ENCODE data around the gene BTRC. TPM values are rescaled to one million over a fixed set of nuclear protein-coding genes. Genes with fewer than 3 reads are reported as not detected.

The BTRC gene
- total RNA-seq, 1 donor from 2014 or later: 19.4 TPM

- CTCF ChIA-PET: no interaction called here
Observed at GRCh38 chr10:101577121-101577871, 223.3 kb downstream of the BTRC start.

GRCh38 chr10:101578192-101578591, 224.2 kb downstream of the BTRC start:
- ChIA-PET CTCF (no interaction called here), POLR2A (no interaction called here)
- Mint-ChIP-seq H3K36me3 (ENCODE audit: low read depth) (peaks cover 39% of the 10 kb centered on the region), H3K4me3 (no peak overlapping the region), H3K27me3 (no peaks in the 10 kb centered on the region), H3K4me1 (no peaks in the 10 kb centered on the region), H3K9me3 (no peaks in the 10 kb centered on the region), H3K27ac (no peak overlapping the region)
- no peak for ATAC-seq (ENCODE audit: low read depth)
- no peak for DNase-seq
- TF ChIP-seq, protein P1, sequence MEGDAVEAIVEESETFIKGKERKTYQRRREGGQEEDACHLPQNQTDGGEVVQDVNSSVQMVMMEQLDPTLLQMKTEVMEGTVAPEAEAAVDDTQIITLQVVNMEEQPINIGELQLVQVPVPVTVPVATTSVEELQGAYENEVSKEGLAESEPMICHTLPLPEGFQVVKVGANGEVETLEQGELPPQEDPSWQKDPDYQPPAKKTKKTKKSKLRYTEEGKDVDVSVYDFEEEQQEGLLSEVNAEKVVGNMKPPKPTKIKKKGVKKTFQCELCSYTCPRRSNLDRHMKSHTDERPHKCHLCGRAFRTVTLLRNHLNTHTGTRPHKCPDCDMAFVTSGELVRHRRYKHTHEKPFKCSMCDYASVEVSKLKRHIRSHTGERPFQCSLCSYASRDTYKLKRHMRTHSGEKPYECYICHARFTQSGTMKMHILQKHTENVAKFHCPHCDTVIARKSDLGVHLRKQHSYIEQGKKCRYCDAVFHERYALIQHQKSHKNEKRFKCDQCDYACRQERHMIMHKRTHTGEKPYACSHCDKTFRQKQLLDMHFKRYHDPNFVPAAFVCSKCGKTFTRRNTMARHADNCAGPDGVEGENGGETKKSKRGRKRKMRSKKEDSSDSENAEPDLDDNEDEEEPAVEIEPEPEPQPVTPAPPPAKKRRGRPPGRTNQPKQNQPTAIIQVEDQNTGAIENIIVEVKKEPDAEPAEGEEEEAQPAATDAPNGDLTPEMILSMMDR (IDR thresholded peaks at IDR 0.05): no peak
- intact Hi-C loops (cut with micrococcal nuclease): loop anchor here (10.0 kb wide), 1 partner anchor 513 kb away; the partner anchor contains the start of gene KAZALD1

More at GRCh38 chr10:101577121-101577871, 223.3 kb downstream of the BTRC start:
- no peak for DNase-seq
- POLR2A ChIA-PET: no interaction called here
- H3K4me1 Mint-ChIP-seq: no peaks in the 10 kb centered on the region
- H3K9me3 Mint-ChIP-seq: peaks cover 2% of the 10 kb centered on the region
- TF ChIP-seq, protein P1 (IDR thresholded peaks at IDR 0.05): no peak
- H3K36me3 Mint-ChIP-seq (ENCODE audit: low read depth): peaks cover 38% of the 10 kb centered on the region
- no peaks in the 10 kb centered on the region for H3K27me3 Mint-ChIP-seq
- intact Hi-C loops (cut with micrococcal nuclease): loop anchor here (10.0 kb wide), 1 partner anchor 512 kb away; the partner anchor contains the start of gene KAZALD1
- ATAC-seq (ENCODE audit: low read depth): no peak
- no peak overlapping the region for H3K4me3 Mint-ChIP-seq
- no peak overlapping the region for H3K27ac Mint-ChIP-seq

GRCh38 chr10:101578803-101579515, 225.0 kb downstream of the BTRC start:
- TF ChIP-seq, protein P1 (IDR thresholded peaks at IDR 0.05): no peak
- intact Hi-C loops (cut with micrococcal nuclease): loop anchor here (10.0 kb wide), 1 partner anchor 514 kb away; the partner anchor contains the start of gene KAZALD1
- no peaks in the 10 kb centered on the region for H3K27me3 Mint-ChIP-seq
- peaks cover 46% of the 10 kb centered on the region for H3K36me3 Mint-ChIP-seq (ENCODE audit: low read depth)
- no peak for DNase-seq
- no peaks in the 10 kb centered on the region for H3K9me3 Mint-ChIP-seq
- ChIA-PET POLR2A (no interaction called here), CTCF (no interaction called here)
- ATAC-seq (ENCODE audit: low read depth): no peak
- H3K4me1 Mint-ChIP-seq: no peaks in the 10 kb centered on the region
- no peak overlapping the region for H3K4me3 Mint-ChIP-seq
- H3K27ac Mint-ChIP-seq: no peak overlapping the region

GRCh38 chr10:101579516-101579870, 225.5 kb downstream of the BTRC start:
- no peaks in the 10 kb centered on the region for H3K9me3 Mint-ChIP-seq
- intact Hi-C loops (cut with micrococcal nuclease): loop anchor here (10.0 kb wide), 1 partner anchor 515 kb away; the partner anchor contains the start of gene KAZALD1

More at GRCh38 chr10:101579516-101579870, 225.5 kb downstream of the BTRC start:
- TF ChIP-seq, protein P1 (IDR thresholded peaks at IDR 0.05): no peak
- no peaks in the 10 kb centered on the region for H3K4me1 Mint-ChIP-seq
- no peak overlapping the region for H3K27ac Mint-ChIP-seq
- CTCF ChIA-PET: no interaction called here
- H3K4me3 Mint-ChIP-seq: no peak overlapping the region
- POLR2A ChIA-PET: no interaction called here
- ATAC-seq (ENCODE audit: low read depth): no peak
- no peak for DNase-seq
- peaks cover 50% of the 10 kb centered on the region for H3K36me3 Mint-ChIP-seq (ENCODE audit: low read depth)
- no peaks in the 10 kb centered on the region for H3K27me3 Mint-ChIP-seq

All from activated B cell treated with CpG ODN at 0.5 μM for 24 hours (primary cell).